Activated CD8-positive, alpha-beta memory T cell treated with anti-CD3 and anti-CD28 coated beads for 48 hours (primary cell): Measurements from ENCODE around the gene TMEM129.
"Not testable (repeated sequence)": the region's sequence is repeated elsewhere in the genome, so short reads cannot be mapped to it uniquely, and the experiment has no call there.

ENCODE experiments used
- DNase-seq, 3 experiments: peaks; one replicate each; pipeline ENCODE4 v3.0.0-alpha.2; 2020; ENCODE audit warnings: low read depth in 2 of 3, low spot score in 2 of 3

The TMEM129 gene

DNA sequence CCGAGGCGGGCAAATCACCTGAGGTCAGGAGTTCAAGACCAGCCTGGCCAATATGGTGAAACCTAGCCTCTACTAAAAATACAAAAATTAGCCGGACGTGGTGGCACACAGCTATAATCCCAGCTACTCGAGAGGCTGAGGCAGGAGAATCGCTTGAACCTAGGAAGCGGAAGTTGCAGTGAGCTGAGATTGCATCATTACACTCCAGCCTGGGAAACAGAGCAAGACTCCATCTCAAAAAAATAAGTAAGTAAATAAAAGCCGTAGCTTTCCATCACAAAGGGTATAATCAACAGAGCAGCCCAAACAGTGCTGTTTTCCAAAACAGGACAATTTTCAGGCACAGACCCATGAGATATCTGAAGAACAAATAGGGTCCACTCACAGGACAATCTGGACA, 19.5 kb downstream of the TMEM129 start:
- not testable (repeated sequence) for DNase-seq

DNA sequence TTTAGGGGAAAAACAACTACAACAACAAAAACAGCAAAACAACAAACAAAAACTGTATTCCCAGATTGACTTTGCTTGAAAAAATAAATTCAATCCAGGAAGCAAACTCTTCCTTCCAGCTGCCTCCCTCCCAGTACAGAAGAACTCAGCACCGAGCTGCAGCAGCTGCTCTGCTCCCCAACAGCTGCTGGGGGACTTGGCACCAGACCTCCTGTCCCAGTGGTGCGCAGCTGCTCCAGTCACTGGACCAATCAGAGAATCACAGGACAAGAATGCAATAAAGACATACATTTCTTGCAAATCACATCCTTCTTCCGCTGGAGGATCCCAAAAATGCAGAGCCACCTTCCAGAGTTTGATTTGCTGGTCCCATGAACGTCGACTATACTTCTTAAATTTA, 25.2 kb downstream of the TMEM129 start:
- DNase-seq: no peak

DNA sequence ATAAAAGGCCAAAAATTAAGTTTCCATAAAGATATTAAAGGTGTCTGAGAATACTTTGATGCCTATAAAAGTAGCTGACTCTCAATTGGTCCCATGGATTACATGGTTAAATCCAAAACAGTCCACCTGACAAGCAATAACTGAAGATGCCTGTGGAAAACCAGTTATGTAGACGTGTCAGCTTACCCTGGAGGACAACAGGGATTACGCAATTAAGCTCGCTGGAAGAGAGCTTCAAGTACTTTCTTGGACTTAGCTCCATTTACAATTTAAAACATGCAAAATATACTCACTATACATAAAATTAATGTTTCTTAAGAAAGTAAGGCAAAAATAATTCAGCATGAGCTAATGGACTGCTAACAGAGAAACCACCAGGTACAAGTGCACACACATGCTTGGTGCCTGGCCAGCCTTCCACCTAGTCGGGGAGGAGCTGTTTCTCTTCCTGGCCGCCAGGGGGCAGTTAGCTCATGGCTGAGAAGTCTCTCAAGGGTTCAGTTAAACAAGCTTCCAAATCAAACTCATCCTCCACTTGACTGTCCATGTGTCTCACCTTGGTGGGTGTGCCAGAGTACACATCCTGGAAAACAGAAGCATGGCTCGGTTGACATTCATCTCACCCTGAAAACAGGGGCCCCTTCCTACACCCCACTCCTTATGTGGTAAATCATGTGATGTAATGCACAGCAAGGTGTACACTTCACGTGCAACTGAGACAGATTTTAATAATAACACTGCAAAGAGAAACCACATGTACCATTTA, 27.8 kb downstream of the TMEM129 start:
- no peak for DNase-seq

DNA sequence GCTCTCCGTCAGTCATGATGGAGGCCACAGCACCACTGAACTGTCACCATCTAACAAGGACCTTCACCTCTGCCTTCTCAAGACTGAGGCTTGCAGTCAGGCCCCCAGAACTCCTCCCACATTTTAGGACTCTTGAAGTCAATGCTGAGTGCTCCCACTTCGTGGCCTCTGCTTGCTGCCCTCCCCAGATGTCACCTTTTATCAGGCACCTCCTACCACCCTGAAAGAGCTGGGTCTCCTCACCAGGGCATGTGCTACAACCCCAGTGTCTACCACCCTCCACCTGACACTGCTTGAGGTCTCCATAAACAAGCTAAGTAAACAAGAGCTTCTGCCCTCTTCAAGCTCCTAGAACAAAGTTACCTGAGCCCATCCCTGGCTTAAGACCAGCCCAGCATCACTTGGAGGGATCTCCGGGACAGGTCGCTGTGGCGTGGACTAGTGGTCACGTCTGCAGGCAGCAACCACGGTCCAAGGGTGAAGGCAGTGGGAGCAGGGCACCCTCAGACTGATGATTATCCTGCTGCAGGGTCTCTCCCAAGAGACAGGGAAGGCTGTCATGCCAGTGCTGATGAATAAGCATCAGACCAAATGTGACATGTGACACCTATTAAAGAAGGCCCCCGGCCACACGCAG, 29.3 kb downstream of the TMEM129 start:
- no peak for DNase-seq

DNA sequence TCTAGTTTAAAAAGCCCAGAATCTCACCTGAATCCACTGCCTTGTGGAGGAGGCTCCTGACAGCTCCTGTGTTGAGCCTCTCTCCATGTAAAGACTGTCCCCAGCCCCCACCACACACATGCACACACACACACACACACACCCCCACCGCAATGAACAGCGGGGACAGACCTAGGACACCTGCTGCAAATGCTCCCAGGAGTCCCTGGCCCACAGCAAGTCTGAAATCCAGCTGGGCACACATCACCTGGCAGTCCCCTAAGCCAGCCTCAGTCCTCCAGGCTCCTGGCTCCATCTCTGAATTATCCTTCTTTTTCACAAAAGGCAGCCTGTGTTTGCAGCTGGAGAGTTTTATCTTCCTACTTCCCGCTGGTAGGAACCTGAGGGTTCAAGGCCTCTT, 30.4 kb downstream of the TMEM129 start:
- no peak for DNase-seq

DNA sequence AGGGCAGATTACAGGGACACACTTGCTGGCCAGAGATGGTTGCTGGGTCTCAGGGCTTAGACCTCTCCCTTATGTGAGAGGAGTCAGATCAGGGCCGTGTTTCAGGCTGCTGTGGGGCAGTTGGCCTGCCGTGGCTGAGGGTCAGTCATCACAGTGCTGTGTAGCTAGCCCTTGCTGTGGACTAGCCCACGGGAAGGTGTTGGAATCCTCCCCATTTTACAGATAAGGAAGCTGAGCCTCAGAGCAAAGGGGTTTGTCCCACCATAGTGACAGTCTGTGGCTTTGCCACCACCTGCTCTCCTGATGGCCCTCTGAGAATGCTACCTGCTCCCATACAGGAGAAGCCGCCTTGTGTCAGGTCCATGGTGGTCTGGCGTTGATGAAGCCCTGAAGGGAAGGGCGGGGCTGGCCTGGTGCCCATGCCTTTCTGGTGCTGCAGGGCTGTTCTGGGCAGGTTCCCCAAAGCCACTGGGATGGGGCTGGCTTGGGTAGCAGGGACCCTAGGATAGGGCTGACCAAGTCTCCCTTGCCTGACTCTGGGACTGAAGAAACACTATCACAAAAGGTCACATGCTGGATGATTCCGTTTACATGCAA, 34.6 kb downstream of the TMEM129 start:
- DNase-seq: no peak

DNA sequence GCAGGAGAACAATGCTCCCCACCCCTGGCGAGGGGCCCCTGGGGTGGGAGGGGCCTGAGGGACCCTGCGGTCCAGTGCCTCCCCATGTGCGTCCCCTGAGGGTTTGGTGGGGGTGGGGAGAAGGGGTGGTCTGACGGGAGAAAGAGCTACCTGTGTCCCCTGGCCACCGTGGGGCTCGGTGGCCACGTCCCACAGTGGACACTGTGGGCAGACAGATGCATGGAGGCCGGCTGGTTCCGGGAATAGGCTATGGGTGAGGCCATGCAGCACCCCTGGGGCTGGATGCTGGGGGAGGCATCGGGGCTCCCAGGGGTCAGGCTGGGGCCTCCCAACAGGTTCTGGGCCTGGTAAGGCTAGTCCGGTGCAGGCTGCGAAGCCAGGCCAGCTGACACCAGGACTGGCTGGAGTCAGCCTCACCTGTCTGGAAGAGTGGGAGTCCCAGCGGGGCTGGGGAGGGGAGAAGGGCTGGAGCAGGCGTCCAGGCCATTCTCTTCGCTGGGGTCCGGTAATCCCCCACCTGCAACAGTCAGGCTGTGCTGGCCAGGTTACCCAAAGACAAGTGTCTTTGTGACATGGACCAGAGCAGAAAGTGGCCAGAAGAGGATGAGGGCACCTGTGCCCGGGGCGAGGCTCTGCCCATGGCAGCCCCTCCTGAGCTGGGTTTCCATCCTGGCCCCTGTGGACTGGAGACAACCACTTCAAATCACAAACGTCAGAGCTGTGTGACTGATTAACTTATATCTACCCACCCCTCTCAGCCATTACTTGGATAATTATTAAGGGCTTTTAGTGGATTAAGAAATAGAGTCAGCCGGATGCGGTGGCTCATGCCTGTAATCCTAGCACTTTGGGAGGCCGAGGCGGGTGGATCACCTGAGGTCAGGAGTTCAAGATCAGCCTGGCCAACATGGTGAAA, 35.6 kb downstream of the TMEM129 start:
- DNase-seq: no peak

DNA sequence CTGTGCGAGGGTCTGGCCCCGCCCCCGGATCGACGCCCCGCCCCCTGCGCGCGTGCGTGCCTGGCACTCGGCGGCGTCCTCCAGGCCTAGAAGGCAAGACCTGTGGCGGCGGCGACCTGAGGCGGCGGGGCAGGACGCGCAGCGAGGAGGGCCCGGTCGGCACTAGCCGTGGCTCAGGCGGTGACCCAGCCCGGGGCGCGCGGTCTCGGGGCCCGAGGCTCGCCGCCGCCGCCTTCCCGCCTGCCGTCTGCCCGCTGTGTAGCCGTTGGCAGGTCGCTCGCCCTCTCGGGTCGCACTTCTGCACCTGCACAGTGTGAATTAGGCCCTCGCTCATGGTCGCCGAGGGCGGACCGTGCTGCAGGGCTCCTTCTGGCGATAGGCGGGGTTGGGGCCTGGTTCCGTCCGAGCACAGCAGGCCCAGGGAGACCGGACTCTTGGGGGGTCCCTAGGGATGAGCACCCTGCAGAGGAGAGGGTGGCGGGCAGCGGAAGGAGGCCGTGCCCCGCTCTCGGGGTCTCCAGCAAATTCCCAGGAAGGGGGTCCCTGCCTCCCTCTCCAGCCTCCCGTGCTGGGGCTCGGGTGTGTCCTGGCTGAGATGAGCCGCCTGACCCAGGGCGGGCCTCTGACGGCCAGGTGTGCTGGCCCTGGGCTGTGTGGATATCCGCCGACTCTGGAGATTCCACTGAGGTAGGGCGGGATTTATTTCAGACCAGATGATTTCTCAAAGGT, 36.5 kb downstream of the TMEM129 start:
- peak in 2 of 3 experiments; percentile 93 to 95 for DNase-seq

DNA sequence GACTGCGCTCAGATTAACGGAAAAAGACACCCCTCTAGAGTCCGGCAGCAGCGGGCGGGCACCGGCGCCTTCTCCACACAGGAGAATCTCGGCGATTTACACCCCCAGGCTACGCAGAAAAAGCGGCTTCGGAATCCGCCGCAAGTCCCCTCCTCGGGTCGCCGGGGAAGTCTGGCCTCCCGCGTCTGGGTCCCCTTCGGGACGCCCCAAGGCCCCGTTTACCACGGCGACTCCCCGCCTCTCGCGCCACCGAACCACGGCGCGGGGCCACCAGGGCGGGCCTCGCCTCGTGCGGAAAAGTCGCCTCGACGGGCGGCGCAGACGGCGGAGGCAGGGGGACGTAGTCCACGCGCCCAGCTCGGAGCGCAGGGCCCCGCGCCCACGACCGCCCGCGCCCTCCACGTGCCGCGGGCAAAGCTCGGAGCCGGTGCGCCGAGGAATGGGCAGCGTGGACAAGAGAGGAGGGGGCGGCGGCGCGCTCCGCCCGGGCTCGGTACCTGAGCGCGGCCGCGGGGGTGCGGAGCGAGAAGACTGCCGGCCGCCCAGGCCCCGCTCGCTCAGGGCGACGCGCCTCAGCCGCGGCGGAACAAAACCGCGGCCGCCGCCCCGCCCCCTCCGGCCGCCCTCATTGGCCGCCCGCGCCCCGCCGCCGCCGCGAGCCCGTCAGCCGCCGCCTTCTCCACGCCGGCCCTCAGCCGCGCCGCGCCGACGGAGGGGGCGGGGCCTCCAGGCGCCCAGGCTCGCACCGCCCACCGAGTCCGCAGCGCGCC, 37.2 kb downstream of the TMEM129 start, which contains the start of gene FAM53A:
FAM53A (minus strand) TSS at position 578 of the 770 bp plus-strand sequence. CDS start 15,572 bp downstream, outside the sequence.
- peak in 2 of 3 experiments; percentile 25 to 92 for DNase-seq

DNA sequence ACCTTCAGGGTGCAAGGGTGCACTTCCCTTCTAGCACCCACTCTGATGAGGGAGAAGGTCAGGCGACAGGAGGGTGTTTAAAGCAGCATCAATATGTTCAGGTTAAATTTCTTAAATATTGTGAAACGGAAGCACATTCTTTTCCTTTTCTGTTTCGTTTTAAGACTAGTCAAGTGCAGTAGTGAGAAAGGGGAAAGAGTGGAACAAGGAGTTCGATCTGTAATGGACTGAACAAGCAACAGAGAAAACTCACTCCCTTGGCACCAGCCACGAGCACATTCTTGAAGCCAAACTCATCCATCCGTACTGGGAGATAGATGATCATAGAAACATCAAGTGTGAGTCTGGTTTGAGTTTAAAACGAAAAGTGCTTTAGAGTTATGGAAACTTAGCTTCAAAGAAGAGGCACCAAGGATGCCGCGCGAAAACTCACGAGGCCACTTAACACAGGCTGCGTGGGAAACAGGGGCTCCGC, 37.8 kb downstream of the TMEM129 start:
- no peak for DNase-seq

DNA sequence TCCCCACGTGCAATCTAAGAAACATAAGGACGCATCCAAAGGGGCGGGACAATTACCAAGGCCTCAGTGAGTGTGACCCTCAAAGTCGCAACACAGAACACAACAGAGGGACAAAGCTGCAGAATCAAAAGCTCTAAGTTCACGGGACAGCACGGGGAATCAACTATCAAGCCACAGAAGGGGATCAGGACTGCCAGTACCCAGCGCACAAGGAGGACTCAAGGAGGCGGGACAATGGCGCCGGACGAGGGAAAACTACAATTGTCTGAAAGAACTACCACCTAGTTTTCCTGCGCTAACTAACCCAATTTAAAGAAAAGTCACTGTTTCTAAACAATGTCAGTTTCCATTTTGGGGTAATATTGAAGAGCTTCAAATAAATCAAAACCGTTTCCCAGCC, 38.3 kb downstream of the TMEM129 start:
- DNase-seq: no peak

DNA sequence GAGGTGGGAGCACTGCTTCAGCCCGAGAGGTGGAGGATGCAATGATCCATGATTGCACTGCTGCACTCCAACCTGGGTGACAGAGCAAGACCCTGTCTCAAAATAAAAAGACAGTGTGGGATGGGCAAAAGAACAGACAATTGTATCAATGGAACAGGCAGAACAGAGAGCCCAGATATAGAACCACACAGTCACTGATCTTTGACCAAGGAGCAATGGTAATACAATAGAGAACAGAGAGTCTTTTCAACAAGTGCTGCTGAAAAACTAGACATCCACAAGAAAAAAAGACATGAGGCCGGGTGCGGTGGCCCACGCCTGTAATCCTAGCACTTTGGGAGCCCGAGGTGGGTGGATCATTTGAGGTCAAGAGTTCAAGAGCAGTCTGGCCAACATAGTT, 42.9 kb downstream of the TMEM129 start:
- no peak for DNase-seq

DNA sequence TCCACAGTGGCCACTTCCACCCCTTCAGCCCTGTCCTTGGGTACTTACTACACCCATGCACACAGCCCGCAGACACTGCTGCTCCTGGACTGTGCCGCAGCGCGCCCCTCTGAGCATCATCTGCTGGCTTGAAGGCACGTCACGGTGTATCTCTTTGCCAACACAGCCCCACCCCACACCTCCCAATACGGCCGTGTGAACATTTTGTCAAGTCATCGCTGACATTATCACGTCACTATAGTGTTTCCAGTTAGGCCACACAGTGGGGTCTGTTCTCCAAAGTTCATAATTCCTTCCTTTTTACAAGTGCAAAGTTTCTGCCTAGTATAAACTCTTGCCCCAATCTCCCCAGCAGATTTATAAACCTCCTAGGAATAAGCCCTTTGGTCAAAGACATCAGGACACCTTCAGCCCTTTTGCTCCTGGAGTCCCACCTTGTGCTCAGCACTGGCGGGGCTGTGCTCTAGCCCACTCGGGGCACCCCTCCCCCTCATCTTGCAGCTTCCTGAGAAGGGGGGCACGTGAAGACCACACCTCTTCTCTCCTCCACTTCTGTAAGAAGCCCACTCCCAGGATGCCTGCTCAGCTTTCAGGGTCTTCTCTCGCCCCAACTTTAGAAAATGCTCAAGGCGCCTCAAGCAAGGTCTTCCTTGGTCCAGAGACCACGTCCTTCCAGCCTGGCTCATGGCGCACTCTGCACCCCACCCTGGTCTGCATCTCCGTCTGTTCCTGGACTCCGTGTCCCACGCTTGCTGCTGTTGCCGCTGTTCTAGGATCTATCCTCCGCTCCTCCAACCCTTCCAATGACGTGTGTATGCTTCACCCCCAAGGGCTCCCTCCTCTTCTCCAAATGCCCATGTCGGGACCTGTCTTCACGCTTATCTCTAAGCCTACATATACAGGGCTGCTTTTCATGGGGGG, 44.3 kb downstream of the TMEM129 start:
- no peak for DNase-seq

DNA sequence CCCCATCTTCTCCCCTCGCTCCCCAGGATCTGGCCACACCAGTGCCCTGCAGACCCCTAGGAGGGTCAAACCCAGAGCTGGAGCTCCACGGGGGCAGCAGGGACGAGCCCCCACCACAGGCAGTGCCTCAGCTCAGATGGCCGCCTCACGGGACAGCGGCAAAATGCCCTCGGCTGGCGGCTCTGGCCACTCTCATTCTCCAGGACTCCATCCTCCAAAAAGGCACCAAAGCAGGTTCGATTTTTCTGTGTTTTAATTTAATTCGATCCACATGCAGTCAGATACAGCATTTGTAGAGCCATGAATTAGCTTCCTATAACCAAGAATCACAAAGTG, 45.4 kb downstream of the TMEM129 start:
- no peak for DNase-seq

DNA sequence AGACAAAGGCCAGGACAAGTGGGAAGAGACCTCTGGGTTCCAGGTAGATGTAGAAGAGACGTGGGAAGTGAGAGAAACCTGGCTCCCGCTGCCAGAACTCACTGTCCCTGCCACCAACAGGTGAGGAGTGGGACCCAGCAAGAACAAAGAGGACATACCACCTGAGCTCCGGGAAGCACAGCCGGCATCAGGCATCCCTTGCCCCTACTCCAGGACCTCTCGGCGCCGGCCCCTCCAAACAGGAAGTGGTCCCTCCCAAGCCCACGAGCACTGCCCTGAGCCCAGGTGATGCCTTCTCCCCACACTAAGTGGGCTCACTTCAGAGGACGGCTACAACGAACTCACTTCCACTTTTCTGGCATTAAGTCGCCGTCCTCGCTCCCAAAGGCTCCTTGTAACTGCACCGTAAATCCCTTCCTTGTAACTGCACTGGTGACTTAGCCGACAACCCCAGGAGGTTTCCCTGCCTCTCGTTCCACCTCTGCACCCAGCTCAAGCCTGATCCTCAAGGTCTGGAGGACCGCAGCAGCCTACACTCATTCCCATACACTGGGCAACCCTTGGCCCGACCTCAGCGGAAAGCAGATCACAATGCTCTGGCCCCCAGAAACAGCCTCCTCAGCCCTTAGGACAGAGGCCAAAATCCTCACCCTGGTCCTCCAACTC, 45.9 kb downstream of the TMEM129 start:
- no peak for DNase-seq

DNA sequence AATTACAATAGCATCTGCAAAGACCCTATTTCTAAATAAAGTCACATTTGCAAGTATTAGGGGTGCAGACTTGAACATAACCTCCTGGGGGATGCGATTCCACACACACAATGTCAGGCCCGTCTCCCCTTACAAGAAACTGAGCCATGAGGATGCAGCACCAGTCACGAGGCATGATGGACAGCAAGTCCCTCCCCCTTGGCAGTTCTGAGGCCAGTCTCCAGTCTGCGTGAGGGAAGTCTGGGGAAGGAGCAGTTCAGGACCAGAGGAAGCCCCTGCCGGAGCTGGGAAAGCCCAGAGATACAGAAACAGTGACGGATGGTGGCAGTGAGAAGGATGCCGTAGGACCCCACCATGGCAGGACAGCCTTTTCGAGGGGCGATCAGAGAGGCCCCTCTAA, 46.4 kb downstream of the TMEM129 start:
- no peak for DNase-seq

DNA sequence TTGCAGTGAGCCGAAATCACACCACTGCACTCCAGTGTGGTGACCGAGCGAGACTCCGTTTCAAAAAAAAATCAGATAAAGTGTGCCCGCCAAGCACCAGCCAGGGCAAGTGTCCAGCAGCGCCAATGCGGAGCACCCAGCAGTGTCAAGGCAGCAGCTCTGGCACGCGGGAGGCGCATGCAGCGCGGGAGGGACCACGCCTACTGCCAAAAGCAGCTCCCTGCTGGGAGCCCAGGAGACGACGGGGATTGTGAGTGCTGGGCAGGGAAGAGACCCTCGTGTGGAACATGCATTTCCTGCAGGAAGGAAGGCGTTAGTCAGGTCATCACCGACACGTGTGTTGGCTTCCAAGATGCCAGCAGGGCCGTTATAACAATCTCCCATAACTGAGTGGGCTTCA, 47.5 kb downstream of the TMEM129 start:
- no peak for DNase-seq

DNA sequence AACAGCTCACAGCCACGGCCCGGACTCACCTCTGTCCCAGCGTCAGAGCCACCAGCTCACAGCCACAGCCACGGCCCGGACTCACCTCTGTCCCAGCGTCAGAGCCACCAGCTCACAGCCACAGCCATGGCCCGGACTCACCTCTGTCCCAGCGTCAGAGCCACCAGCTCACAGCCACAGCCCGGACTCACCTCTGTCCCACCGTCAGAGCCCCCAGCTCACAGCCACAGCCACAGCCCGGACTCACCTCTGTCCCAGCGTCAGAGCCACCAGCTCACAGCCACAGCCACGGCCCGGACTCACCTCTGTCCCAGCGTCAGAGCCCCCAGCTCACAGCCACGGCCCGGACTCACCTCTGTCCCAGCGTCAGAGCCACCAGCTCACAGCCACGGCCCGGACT, 50.1 kb downstream of the TMEM129 start:
- DNase-seq: not testable (repeated sequence)
